ENCODE results near the gene NRXN3.

The NRXN3 gene

GRCh38 chr14:79278798-79279644 is 1108.8 kb downstream of the NRXN3 start (continued):
- no peak for TF ChIP-seq ZNF148 (tag by site-specific recombination; IDR thresholded peaks at IDR 0.05; ENCODE audit: borderline replicate concordance)
- TF ChIP-seq ZNF792 (tag by site-specific recombination; IDR thresholded peaks at IDR 0.05) = no peak
- TF ChIP-seq ZNF580 (tag by site-specific recombination; IDR thresholded peaks at IDR 0.05) = no peak
- TF ChIP-seq KLF7 (tag by site-specific recombination; IDR thresholded peaks at IDR 0.05; ENCODE audit: borderline replicate concordance) = no peak
- TF ChIP-seq KLF9 (tag by site-specific recombination; IDR thresholded peaks at IDR 0.05; ENCODE audit: low read depth) = peak; percentile 14; the same call in 1 of the 2 replicates
- TF ChIP-seq GLI2 (tag by site-specific recombination; IDR thresholded peaks at IDR 0.05; ENCODE audit: borderline replicate concordance, low read depth) = no peak
- TF ChIP-seq ZNF280D (tag by site-specific recombination; IDR thresholded peaks at IDR 0.05) = no peak
- no peak for TF ChIP-seq ZNF473 (tag by site-specific recombination; IDR thresholded peaks at IDR 0.05)
- TF ChIP-seq ZNF785 (tag by site-specific recombination; IDR thresholded peaks at IDR 0.05) = no peak
- TF ChIP-seq OVOL3 (tag by site-specific recombination; IDR thresholded peaks at IDR 0.05) = no peak
- TF ChIP-seq ZNF266 (tag by site-specific recombination; IDR thresholded peaks at IDR 0.05; ENCODE audit: low read depth) = no peak
- no peak for TF ChIP-seq ZNF660 (tag by site-specific recombination; IDR thresholded peaks at IDR 0.05)
- no peak for TF ChIP-seq GFI1B (tag by site-specific recombination; IDR thresholded peaks at IDR 0.05)
- TF ChIP-seq ZNF184 (tag by site-specific recombination; IDR thresholded peaks at IDR 0.05) = no peak
- TF ChIP-seq ZNF600 (tag by site-specific recombination; IDR thresholded peaks at IDR 0.05) = peak; percentile 65
- peak; percentile 87 for TF ChIP-seq ZFHX2 (tag by site-specific recombination; conservative IDR thresholded peaks at IDR 0.05)
- no peak for TF ChIP-seq SALL2 (tag by site-specific recombination; IDR thresholded peaks at IDR 0.05; ENCODE audit: borderline replicate concordance)
- TF ChIP-seq ZNF530 (tag by site-specific recombination; IDR thresholded peaks at IDR 0.05; ENCODE audit: low read depth) = no peak
- peak; percentile 78 for TF ChIP-seq ZNF366 (tag by site-specific recombination; conservative IDR thresholded peaks at IDR 0.05)
- no peak for TF ChIP-seq BCL6B (tag by site-specific recombination; IDR thresholded peaks at IDR 0.05)
- TF ChIP-seq ZBTB49 (tag by site-specific recombination; IDR thresholded peaks at IDR 0.05; ENCODE audit: low read depth) = no peak
- TF ChIP-seq BCL11B (tag by site-specific recombination; IDR thresholded peaks at IDR 0.05; ENCODE audit: low read depth) = no peak
- TF ChIP-seq ZNF350 (tag by site-specific recombination; IDR thresholded peaks at IDR 0.05) = no peak
- TF ChIP-seq ZEB2 (tag by site-specific recombination; IDR thresholded peaks at IDR 0.05) = peak; percentile 91
- no peak; the same call in 1 of the 2 replicates for TF ChIP-seq ZNF398 (tag by site-specific recombination; IDR thresholded peaks at IDR 0.05)
- TF ChIP-seq OSR2 (tag by site-specific recombination; IDR thresholded peaks at IDR 0.05) = peak; percentile 74; the same call in 1 of the 2 replicates
- no peak for TF ChIP-seq ZNF560 (tag by site-specific recombination; IDR thresholded peaks at IDR 0.05; ENCODE audit: borderline replicate concordance)
- TF ChIP-seq IKZF3 (tag by site-specific recombination; IDR thresholded peaks at IDR 0.05) = no peak
